Keratinocyte (primary cell): ENCODE results near the gene IFT25. TPM values are rescaled to one million over a fixed set of nuclear protein-coding genes. Genes with fewer than 3 reads are reported as not detected.

Experiments
- DNase-seq: peaks from one replicate; pipeline ENCODE4 v3.0.0-alpha.2; 2011; ENCODE audit warnings: low read depth, missing footprints, low spot score
- FAIRE-seq: peaks from 2 replicates; lab custom pipeline; 2011; peaks lifted over from hg19 to GRCh38; lab: Jason Lieb, UNC
- H2AFZ ChIP-seq: 2 replicates; pipeline ENCODE4 v1.6.0; 2012; ENCODE audit warnings: low read length, control low read depth, inconsistent platforms; ENCODE audit not compliant: control insufficient read depth
- H3K27ac ChIP-seq: 2 replicates; pipeline ENCODE4 v1.5.1; 2011; ENCODE audit warnings: low read length; ENCODE audit not compliant: control insufficient read depth, insufficient read depth
- H3K27me3 ChIP-seq: 3 replicates; pipeline ENCODE4 v1.6.0; 2011; ENCODE audit warnings: low read length; ENCODE audit not compliant: control insufficient read depth, insufficient read depth; ENCODE audit errors: extremely low read depth
- H3K36me3 ChIP-seq, 2 experiments: 2 replicates in 1 of 2; 3 replicates in 1 of 2; pipeline ENCODE4 v1.5.1; 2011; ENCODE audit warnings: low read length in 2 of 2, mild to moderate bottlenecking in 1 of 2; ENCODE audit not compliant: control insufficient read depth in 2 of 2, insufficient read depth in 2 of 2; ENCODE audit errors: extremely low read depth in 1 of 2
- H3K4me1 ChIP-seq: 3 replicates; pipeline ENCODE4 v1.5.1; 2011; ENCODE audit warnings: low read length; ENCODE audit not compliant: control insufficient read depth, insufficient read depth; ENCODE audit errors: extremely low read depth
- H3K4me2 ChIP-seq: 3 replicates; pipeline ENCODE4 v1.6.0; 2011; ENCODE audit warnings: low read depth, low read length; ENCODE audit not compliant: control insufficient read depth, insufficient read depth; ENCODE audit errors: extremely low read depth
- H3K4me3 ChIP-seq, 3 experiments: fragments of 200-600 bp in 1 of 3; sonication (generic) in 1 of 3; 2 replicates in 2 of 3; 3 replicates in 1 of 3; pipeline ENCODE4 v1.5.1; 2011 to 2016; ENCODE audit warnings: low read length in 3 of 3, mild to moderate bottlenecking in 3 of 3, control low read depth in 2 of 3, inconsistent platforms in 1 of 3, low read depth in 1 of 3, mixed read lengths in 1 of 3, mixed run types in 1 of 3, moderate library complexity in 1 of 3; ENCODE audit not compliant: control insufficient read depth in 2 of 3, insufficient read depth in 2 of 3; ENCODE audit errors: extremely low read depth in 1 of 3
- H3K79me2 ChIP-seq: 2 replicates; pipeline ENCODE4 v1.6.0; 2012; ENCODE audit warnings: low read length; ENCODE audit not compliant: control insufficient read depth, insufficient read depth
- H3K9ac ChIP-seq: 3 replicates; pipeline ENCODE4 v1.6.0; 2011; ENCODE audit warnings: low read length; ENCODE audit not compliant: control insufficient read depth, insufficient read depth; ENCODE audit errors: extremely low read depth
- H3K9me1 ChIP-seq: 3 replicates; pipeline ENCODE4 v1.6.0; 2011; ENCODE audit warnings: low read length; ENCODE audit not compliant: control insufficient read depth, insufficient read depth; ENCODE audit errors: extremely low read depth
- H3K9me3 ChIP-seq: 2 replicates; pipeline ENCODE4 v1.5.1; 2012; ENCODE audit warnings: low read depth, low read length; ENCODE audit not compliant: control insufficient read depth
- H4K20me1 ChIP-seq: 3 replicates; pipeline ENCODE4 v1.6.0; 2011; ENCODE audit warnings: low read length; ENCODE audit not compliant: control insufficient read depth, insufficient read depth; ENCODE audit errors: extremely low read depth
- CTCF ChIP-seq, 3 experiments: IDR thresholded peaks in 1 of 3; conservative IDR thresholded peaks in 1 of 3; optimal IDR thresholded peaks in 1 of 3; 2 replicates in 2 of 3; 3 replicates in 1 of 3; pipeline versions ENCODE3 to v1.5.1; 2011; ENCODE audit warnings: low read length in 3 of 3, mild to moderate bottlenecking in 3 of 3, moderate library complexity in 2 of 3, control low read depth in 1 of 3, inconsistent platforms in 1 of 3; ENCODE audit not compliant: insufficient read depth in 2 of 3; ENCODE audit errors: extremely low read depth in 1 of 3
- EZH2 ChIP-seq: IDR thresholded peaks from one replicate; pipeline ENCODE4 v1.6.1; 2012; ENCODE audit warnings: inconsistent platforms, mild to moderate bottlenecking, low read length, moderate library complexity
- dilution Hi-C: fragments of 300-500 bp; cut with MboI; formaldehyde crosslinking; loops from one replicate; pipeline ENCODE4 v1.7.0; 2020; ENCODE audit warnings: low sequenced_read_pairs; ENCODE audit not compliant: extremely low pct_ligation_motif_present
- polyA plus RNA-seq, 5 experiments: library from polyadenylated mRNA; depleted of rRNA in 3 of 5; stranded (reverse) in 3 of 5; stranded (forward) in 1 of 5; unstranded in 1 of 5; fragments of >200 nt; gene quantifications; 1 replicate in 1 of 5; 2 replicates in 3 of 5; 3 replicates in 1 of 5; pipeline versions ENCODE4 v1.2.1 to v1.2.3, GENCODE V29; 2011 to 2012; ENCODE audit warnings: missing spikeins in 2 of 5, low read depth in 1 of 5, low replicate concordance in 1 of 5

Gene IFT25
- polyA plus RNA-seq, 1 donor (not counting 4 experiments of a cell fraction or from before 2014, with no cell fraction given) = 64.3 TPM

GRCh38 chr1:53895421-53895820 is 50.1 kb downstream of the IFT25 start:
- Histone ChIP-seq H3K9me3 (no peaks in the 10 kb centered on the region), H3K9me1 (no peaks in the 10 kb centered on the region), H3K4me2 (peak overlapping the region; percentile 25), H3K4me3 (no peak overlapping the region), H3K4me1 (peaks cover 16% of the 10 kb centered on the region), H3K36me3 (no peaks in the 10 kb centered on the region), H3K27me3 (no peaks in the 10 kb centered on the region), H3K9ac (no peak overlapping the region), H2AFZ (no peak overlapping the region), H4K20me1 (no peaks in the 10 kb centered on the region), H3K79me2 (no peaks in the 10 kb centered on the region), H3K27ac (no peak overlapping the region)
- no peak for DNase-seq
- TF ChIP-seq EZH2 = no peak
- TF ChIP-seq CTCF (optimal IDR thresholded peaks at IDR 0.05 in 1 of 3, IDR thresholded peaks at IDR 0.05 in 1 of 3, conservative IDR thresholded peaks at IDR 0.05 in 1 of 3; ENCODE audit: extremely low read depth in 1 of 3, insufficient read depth in 2 of 3, low read length in 3 of 3) = no peak
- no peak for FAIRE-seq
- dilution Hi-C loops = no loop called here

GRCh38 chr1:53894644-53895043 is 50.9 kb downstream of the IFT25 start:
- no peak for TF ChIP-seq CTCF (optimal IDR thresholded peaks at IDR 0.05 in 1 of 3, IDR thresholded peaks at IDR 0.05 in 1 of 3, conservative IDR thresholded peaks at IDR 0.05 in 1 of 3; ENCODE audit: extremely low read depth in 1 of 3, insufficient read depth in 2 of 3, low read length in 3 of 3)
- TF ChIP-seq EZH2 = no peak
- peaks cover 22% of the 10 kb centered on the region for H3K4me1 ChIP-seq
- FAIRE-seq (no peak), DNase-seq (no peak)
- H3K79me2 ChIP-seq = no peaks in the 10 kb centered on the region
- no peak overlapping the region for H3K9ac ChIP-seq
- no peak overlapping the region for H3K4me2 ChIP-seq
- no peaks in the 10 kb centered on the region for H3K9me3 ChIP-seq
- H3K9me1 ChIP-seq = no peaks in the 10 kb centered on the region
- no peak overlapping the region for H3K27ac ChIP-seq
- H4K20me1 ChIP-seq = no peaks in the 10 kb centered on the region
- dilution Hi-C loops = no loop called here
- H3K27me3 ChIP-seq = no peaks in the 10 kb centered on the region
- H3K4me3 ChIP-seq = no peak overlapping the region
- no peak overlapping the region for H2AFZ ChIP-seq
- no peaks in the 10 kb centered on the region for H3K36me3 ChIP-seq
